Measurements from ENCODE around the gene FBL. TPM values are rescaled to one million over a fixed set of nuclear protein-coding genes. Genes with fewer than 3 reads are reported as not detected.
"Not testable (repeated sequence)": the region's sequence is repeated elsewhere in the genome, so short reads cannot be mapped to it uniquely, and the experiment has no call there.

The FBL gene
- total and polyA plus RNA-seq, 2 of the 8 experiments (the other 6 are each of a cell fraction or from before 2014, with no cell fraction given): 790 to 1,361 TPM

DNA sequence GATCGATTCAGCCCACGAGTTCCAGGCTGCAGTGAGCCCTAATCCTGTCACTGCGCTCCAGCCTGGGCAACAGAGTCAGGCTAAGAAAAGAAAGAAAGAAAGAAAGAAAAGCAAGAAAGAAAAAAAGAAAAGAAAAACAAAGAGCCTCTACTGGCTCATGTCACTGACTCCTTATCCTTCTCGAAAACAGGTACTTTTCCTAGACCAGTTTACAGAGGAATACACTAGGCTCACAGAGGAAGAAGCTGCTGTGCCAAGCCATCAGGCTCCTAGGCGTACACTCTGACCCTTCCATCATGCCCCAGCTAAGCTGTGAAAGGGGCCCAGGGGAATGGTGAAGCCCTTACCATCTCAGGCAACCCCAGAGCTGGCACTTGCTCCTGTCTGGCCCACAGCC, 46.3 kb upstream of the FBL start:
- H3K36me3 ChIP-seq (ENCODE audit: control insufficient read depth in 2 of 4, insufficient read depth in 4 of 4, low read length in 3 of 4); H3K23me2 ChIP-seq (ENCODE audit: low read depth, low read length); H2AK5ac ChIP-seq (ENCODE audit: low read depth, low read length); H3K79me1 ChIP-seq (ENCODE audit: low read depth, low read length); H2BK20ac ChIP-seq (ENCODE audit: low read length); H3K4ac ChIP-seq (replicated peaks; ENCODE audit: insufficient read length, low read depth, low read length); FAIRE-seq; POLR2A ChIA-PET (ENCODE audit: partially characterized antibody); H2BK12ac ChIP-seq (ENCODE audit: low read depth, low read length); H2BK15ac ChIP-seq (ENCODE audit: low read length); H2BK120ac ChIP-seq (replicated peaks; ENCODE audit: low read depth, low read length); H3K14ac ChIP-seq (ENCODE audit: insufficient read length); H2BK5ac ChIP-seq (ENCODE audit: low read depth, low read length); H3K23ac ChIP-seq (ENCODE audit: insufficient read length); H3K27ac ChIP-seq (ENCODE audit: low read depth, low read length); H3K56ac ChIP-seq (replicated peaks; ENCODE audit: insufficient read length, low read depth, low read length); H2AFZ ChIP-seq (ENCODE audit: low read length); H3K79me2 ChIP-seq (ENCODE audit: control insufficient read depth in 1 of 2, insufficient read depth in 2 of 2, low read length in 2 of 2); H4K5ac ChIP-seq (ENCODE audit: insufficient read length, low read depth, low read length); H3K4me2 ChIP-seq (ENCODE audit: insufficient read depth in 1 of 2, low read depth in 2 of 2, low read length in 2 of 2); DNase-seq (ENCODE audit: low read depth in 1 of 2, low spot score in 2 of 2); H3K4me3 ChIP-seq (ENCODE audit: extremely low read depth in 1 of 4, insufficient read depth in 2 of 4, low read depth in 3 of 4, low read length in 4 of 4); H4K91ac ChIP-seq (replicated peaks; ENCODE audit: insufficient read length, low read length); H3K9me3 ChIP-seq (ENCODE audit: insufficient read depth in 2 of 2, low read depth in 1 of 2, low read length in 1 of 2); H4K8ac ChIP-seq (ENCODE audit: extremely low read depth, insufficient read depth, low read length); H3K4me1 ChIP-seq (replicated peaks in 1 of 4; ENCODE audit: control insufficient read depth in 3 of 4, insufficient read depth in 4 of 4, low read length in 3 of 4); H4K20me1 ChIP-seq (replicated peaks in 1 of 2; ENCODE audit: control insufficient read depth in 1 of 2, insufficient read depth in 2 of 2, low read length in 2 of 2); H3K9ac ChIP-seq (replicated peaks in 1 of 4; ENCODE audit: extremely low read depth in 1 of 4, low read depth in 3 of 4, low read length in 3 of 4); H3K18ac ChIP-seq (ENCODE audit: extremely low read depth, low read length); H3K27me3 ChIP-seq (replicated peaks in 1 of 4; ENCODE audit: control insufficient read depth in 3 of 4, extremely low read depth in 1 of 4, insufficient read depth in 3 of 4, low read length in 3 of 4): not testable (repeated sequence)
- 82% methylated on average over 5 of the region's 5 CpGs; no CpG with 5 or more reads in 1 of the 2 experiments for WGBS, 2 experiments (ENCODE audit: extremely low coverage in 1 of 2, insufficient coverage in 1 of 2, insufficient read length in 1 of 2, insufficient replicate concordance in 2 of 2, low coverage in 1 of 2, low lambda C conversion rate in 2 of 2, missing lambda C conversion rate in 1 of 2)
- CTCF ChIA-PET (ENCODE audit: partially characterized antibody): interaction anchor here (0.6 to 1.5 kb wide), 2 partner anchors 14 to 399 kb away, joined by 3 to 4 read pairs; no protein-coding TSS in a partner anchor
